SU-DHL-6 (cell line): ENCODE results near the gene AFF4.

Experiments
- H2AFZ ChIP-seq: fragments of 200-600 bp; sonication (generic); 2 replicates; pipeline ENCODE4 v1.6.1; 2014; ENCODE audit warnings: low read depth, mild to moderate bottlenecking, moderate library complexity, mixed read lengths, antibody characterized with exemption, low read length; ENCODE audit not compliant: severe bottlenecking
- H3F3A ChIP-seq: fragments of 200-600 bp; shearing (Covaris generic); 2 replicates; pipeline ENCODE4 v1.6.0; 2016; ENCODE audit warnings: antibody characterized with exemption, mild to moderate bottlenecking; ENCODE audit not compliant: insufficient read depth
- H3K27ac ChIP-seq: fragments of 200-600 bp; sonication (generic); 2 replicates; pipeline ENCODE4 v1.5.1; 2016; ENCODE audit warnings: low read depth, mild to moderate bottlenecking, low read length, moderate library complexity, mixed read lengths
- H3K27me3 ChIP-seq: fragments of 200-600 bp; sonication (generic), shearing (Covaris generic); 2 replicates; pipeline ENCODE4 v1.6.0; 2014; ENCODE audit warnings: mild to moderate bottlenecking, low read length
- H3K36me3 ChIP-seq: fragments of 200-600 bp; sonication (generic); 2 replicates; pipeline ENCODE4 v1.6.1; 2014; ENCODE audit warnings: mild to moderate bottlenecking, low read length, mixed read lengths
- H3K4me2 ChIP-seq: fragments of 300-600, 200-600 bp; shearing (Covaris generic), sonication (generic); 2 replicates; pipeline ENCODE4 v1.6.0; 2014; ENCODE audit warnings: low read length, low read depth, mild to moderate bottlenecking; ENCODE audit not compliant: poor library complexity, severe bottlenecking
- H3K4me3 ChIP-seq: fragments of 200-600 bp; sonication (generic); 2 replicates; pipeline ENCODE4 v1.5.1; 2014; ENCODE audit warnings: antibody characterized with exemption, low read length, mild to moderate bottlenecking, mixed read lengths; ENCODE audit not compliant: insufficient read depth, poor library complexity, severe bottlenecking
- H3K79me2 ChIP-seq: fragments of 200-600 bp; sonication (generic); 2 replicates; pipeline ENCODE4 v1.6.1; 2014; ENCODE audit warnings: mild to moderate bottlenecking, low read length, moderate library complexity; ENCODE audit not compliant: insufficient read depth
- H3K9ac ChIP-seq: fragments of 200-600 bp; sonication (generic); 2 replicates; pipeline ENCODE4 v1.7.0; 2014; ENCODE audit warnings: mild to moderate bottlenecking, low read length
- H3K9me2 ChIP-seq: fragments of 200-600 bp; sonication (generic); replicated peaks from 2 replicates; pipeline ENCODE4 v1.6.1; 2014; ENCODE audit warnings: low read length; ENCODE audit not compliant: insufficient read depth
- H3K9me3 ChIP-seq: fragments of 200-600 bp; sonication (generic); 2 replicates; pipeline ENCODE4 v1.6.1; 2014; ENCODE audit warnings: low read length, mixed read lengths; ENCODE audit not compliant: insufficient read depth
- H4K20me1 ChIP-seq: fragments of 200-600 bp; sonication (generic); 2 replicates; pipeline ENCODE4 v1.6.1; 2014; ENCODE audit warnings: low read depth, mild to moderate bottlenecking, antibody characterized with exemption, low read length, moderate library complexity, mixed read lengths
- CTCF ChIP-seq: fragments of 200-600 bp; sonication (generic); IDR thresholded peaks from one replicate; pipeline ENCODE4 v1.5.1; 2017; ENCODE audit warnings: antibody characterized with exemption, mild to moderate bottlenecking, low read length, moderate library complexity; ENCODE audit not compliant: insufficient read depth, poor library complexity, severe bottlenecking
- EZH2phosphoT487 ChIP-seq: fragments of 200-600 bp; sonication (generic), shearing (Covaris generic); conservative IDR thresholded peaks from 2 replicates; pipeline ENCODE4 v1.6.1; 2018; ENCODE audit warnings: mild to moderate bottlenecking, antibody characterized with exemption, low read length, moderate library complexity, mixed read lengths

The AFF4 gene

GRCh38 chr5:132907161-132907560, 56.3 kb downstream of the AFF4 start:
- Histone ChIP-seq H3K4me3 (no peak overlapping the region), H3K27me3 (no peaks in the 10 kb centered on the region), H4K20me1 (0 out of 2 replicates have a peak, but pooled peaks cover 4% of the 10 kb centered on the region), H3K9me3 (no peaks in the 10 kb centered on the region), H3F3A (no peaks in the 10 kb centered on the region), H3K9me2 (no peaks in the 10 kb centered on the region), H3K36me3 (peaks cover 11% of the 10 kb centered on the region; the same call in 1 of the 2 replicates), H3K27ac (no peak overlapping the region), H3K79me2 (no peaks in the 10 kb centered on the region), H3K4me2 (no peak overlapping the region), H2AFZ (no peak overlapping the region), H3K9ac (no peak overlapping the region)
- TF ChIP-seq EZH2phosphoT487 (no peak), CTCF (no peak)

- TF ChIP-seq CTCF: no peak
- no peak for TF ChIP-seq EZH2phosphoT487
- Histone ChIP-seq H3K9ac (no peak overlapping the region), H3K36me3 (peaks cover 8% of the 10 kb centered on the region; the same call in 1 of the 2 replicates), H3K9me3 (no peaks in the 10 kb centered on the region), H3K79me2 (no peaks in the 10 kb centered on the region), H3K4me3 (no peak overlapping the region), H2AFZ (no peak overlapping the region), H4K20me1 (no peaks in the 10 kb centered on the region), H3K27ac (no peak overlapping the region), H3F3A (no peaks in the 10 kb centered on the region), H3K4me2 (no peak overlapping the region), H3K27me3 (no peaks in the 10 kb centered on the region), H3K9me2 (no peaks in the 10 kb centered on the region)
Observed at GRCh38 chr5:132905938-132906337, 57.5 kb downstream of the AFF4 start.

- no peaks in the 10 kb centered on the region for H3K79me2 ChIP-seq
- H3K4me2 ChIP-seq: no peak overlapping the region
- no peak overlapping the region for H3K9ac ChIP-seq
- no peaks in the 10 kb centered on the region for H3F3A ChIP-seq
- no peaks in the 10 kb centered on the region for H4K20me1 ChIP-seq
- no peaks in the 10 kb centered on the region for H3K9me2 ChIP-seq
- H3K27me3 ChIP-seq: no peaks in the 10 kb centered on the region
- no peak overlapping the region for H3K4me3 ChIP-seq
- H3K9me3 ChIP-seq: no peaks in the 10 kb centered on the region
- H3K27ac ChIP-seq: no peak overlapping the region
- H2AFZ ChIP-seq: no peak overlapping the region
- H3K36me3 ChIP-seq: peaks cover 14% of the 10 kb centered on the region; the same call in 1 of the 2 replicates
- no peak for TF ChIP-seq EZH2phosphoT487
- TF ChIP-seq CTCF: no peak
Observed at GRCh38 chr5:132901730-132902129, 61.7 kb downstream of the AFF4 start.
